Head of caudate nucleus (tissue), 42 donors: Measurements from ENCODE around the gene STX18.
"Not testable (repeated sequence)": the region's sequence is repeated elsewhere in the genome, so short reads cannot be mapped to it uniquely, and the experiment has no call there.

Experiments
- DNase-seq, 42 donors: peaks; one replicate each; pipeline versions ENCODE4 v3.0.0 to v3.0.0-alpha.2; 2020 to 2021; ENCODE audit warnings: mixed read lengths in 7 of 42
- intact Hi-C: fragments of 100-400 bp; cut with DNase I; formaldehyde crosslinking; loops from one replicate; pipeline ENCODE4 v1.15.0; 2022

Gene STX18

DNA sequence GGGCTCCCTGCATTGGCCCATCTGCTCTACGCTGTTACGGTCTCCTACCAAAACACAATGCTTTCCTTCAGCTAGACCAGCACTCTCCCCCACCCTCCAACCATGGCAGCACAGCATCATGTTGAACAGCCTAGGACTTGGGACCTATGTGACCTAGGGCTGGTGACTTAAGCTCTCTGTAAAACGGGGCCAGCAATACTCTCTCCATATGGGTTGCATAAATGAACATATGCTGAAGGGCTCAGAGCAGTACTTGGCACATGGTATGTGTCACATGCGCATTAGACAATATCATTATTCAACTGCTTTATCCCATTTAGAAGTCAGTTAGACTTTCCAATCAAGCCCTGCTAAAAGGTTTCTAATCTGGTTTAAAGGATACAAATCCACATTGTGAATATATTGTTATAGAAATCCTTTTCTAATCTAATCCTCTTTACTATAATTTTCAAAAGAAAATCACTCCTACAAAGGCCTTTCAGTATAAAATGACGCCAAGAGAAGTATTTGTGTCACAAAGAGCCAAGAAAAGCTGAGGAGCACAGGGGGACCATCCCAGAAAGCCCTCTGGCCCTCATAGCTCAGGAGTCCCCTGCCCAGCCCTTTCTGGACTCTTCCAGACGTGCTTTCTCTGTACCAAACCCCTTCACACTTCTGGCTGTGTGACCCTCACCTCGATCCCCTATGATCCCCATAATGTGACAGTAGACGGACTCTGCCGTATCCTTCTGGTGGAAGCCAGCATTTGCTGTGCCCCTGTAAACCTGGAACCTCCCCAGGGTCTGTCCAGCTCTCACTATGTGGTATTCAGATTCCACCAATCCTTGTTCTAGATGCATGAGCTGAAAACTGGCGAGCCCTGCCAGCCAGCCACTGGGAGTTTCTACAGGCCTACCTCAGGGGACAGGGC is 112.6 kb downstream of the STX18 start:
- intact Hi-C loops, result no loop called here
- peak in 4 of 42 donors; percentile 20 to 56 (median 32) for DNase-seq

DNA sequence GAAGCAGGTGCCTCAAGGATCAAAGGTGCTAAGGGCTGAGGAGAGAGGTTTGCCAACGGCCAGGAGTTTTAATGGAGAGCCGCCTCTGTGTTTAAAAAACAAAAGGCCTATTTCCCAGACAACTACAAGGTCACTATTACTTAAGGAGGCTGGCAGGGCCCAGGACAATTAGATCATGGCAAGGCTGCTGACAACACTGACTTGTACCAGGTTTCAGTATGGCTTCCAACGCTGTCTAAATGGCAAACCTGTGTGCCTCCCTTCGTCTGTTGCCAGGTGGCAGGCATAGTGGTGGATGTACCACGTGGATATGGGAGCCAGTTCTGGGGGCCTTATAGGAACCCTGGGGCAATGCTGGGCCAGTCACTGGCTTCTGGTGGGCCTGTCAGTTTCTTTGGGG is 114.0 kb downstream of the STX18 start:
- DNase-seq, result peak in 1 of 42 donors; percentile 33

DNA sequence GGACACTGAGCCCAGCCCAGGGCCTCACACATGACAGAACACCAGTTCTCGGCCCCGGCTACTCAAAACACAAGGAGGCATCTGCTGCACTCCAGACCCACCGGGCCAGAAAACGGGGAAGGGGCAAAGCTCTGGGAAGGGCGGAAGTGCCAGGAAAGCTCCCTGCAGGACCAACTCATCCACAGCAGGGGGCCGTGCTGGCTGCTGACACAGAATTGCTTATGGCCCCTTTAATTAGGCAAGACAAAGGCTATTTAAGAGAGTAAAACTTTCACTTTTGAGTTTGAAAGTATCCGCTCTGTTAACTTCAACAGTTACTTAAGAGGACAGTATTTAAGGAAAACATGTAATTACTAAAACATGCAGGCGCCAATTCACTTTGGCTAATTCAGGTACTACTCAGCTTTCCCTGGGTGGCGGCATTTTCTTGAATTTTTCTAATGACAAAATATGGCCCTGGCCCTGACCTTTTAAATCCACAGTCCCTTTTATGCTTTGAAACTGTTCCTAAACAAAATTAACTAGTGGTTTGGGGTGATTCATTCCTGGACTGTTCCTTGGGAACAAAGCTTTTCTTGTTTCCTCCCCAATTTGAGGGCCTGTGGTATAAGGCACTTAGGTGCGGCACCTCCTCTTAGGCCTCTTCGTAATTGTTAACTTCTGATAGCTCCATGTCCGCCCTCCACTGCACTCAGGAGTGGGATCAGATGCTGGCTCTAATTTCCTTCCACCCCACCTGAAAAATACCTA is 114.6 kb downstream of the STX18 start:
- intact Hi-C loops, result no loop called here
- DNase-seq, result peak in 2 of 42 donors; percentile 27 to 57

More for the DNA sequence above, 114.0 kb downstream of the STX18 start:
- intact Hi-C loops, result no loop called here

DNA sequence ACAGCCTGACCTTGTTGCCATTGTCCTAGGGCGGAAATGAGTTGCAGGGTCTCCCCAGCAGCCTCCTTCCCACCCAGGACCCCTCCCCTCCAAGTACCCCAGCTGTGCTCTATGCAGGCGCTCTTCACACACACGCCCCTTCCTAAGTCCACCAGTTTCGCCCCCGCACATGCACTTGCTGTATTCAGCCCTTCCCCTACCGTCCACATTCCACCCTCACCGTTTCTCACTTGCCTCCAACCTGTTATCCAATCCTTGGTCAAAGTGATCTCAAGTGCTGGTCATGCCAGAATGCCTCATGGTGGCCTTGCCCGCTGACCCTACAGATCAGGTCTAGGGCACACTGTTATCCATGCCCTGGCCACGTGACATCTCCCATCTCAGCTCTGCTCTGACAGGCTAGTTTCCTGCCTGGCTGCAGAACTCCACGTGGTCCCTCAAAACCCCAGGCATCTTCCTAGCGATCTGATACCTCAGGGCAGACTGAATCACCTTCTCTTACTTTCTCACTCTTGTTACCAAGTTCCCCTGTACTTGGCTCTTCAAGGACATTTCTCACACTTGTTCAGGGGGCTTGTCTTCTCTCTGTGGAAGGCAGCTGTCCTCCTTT is 115.2 kb downstream of the STX18 start:
- intact Hi-C loops, result no loop called here
- peak in 2 of 42 donors; percentile 12 to 32 for DNase-seq

GRCh38 chr4:4425696-4426095 is 116.2 kb downstream of the STX18 start:
- DNase-seq, result peak in 4 of 42 donors; percentile 1 to 35 (median 22)
- intact Hi-C loops, result no loop called here

GRCh38 chr4:4425119-4425690 is 116.6 kb downstream of the STX18 start:
- intact Hi-C loops, result no loop called here
- peak in 4 of 42 donors; percentile 4 to 32 (median 12) for DNase-seq

- peak in 2 of 42 donors; percentile 4 to 19 for DNase-seq
- intact Hi-C loops, result no loop called here
Observed at GRCh38 chr4:4424499-4425115, 117.2 kb downstream of the STX18 start.

- intact Hi-C loops, result no loop called here
- peak in 7 of 42 donors; percentile 5 to 57 (median 40) for DNase-seq
Observed at GRCh38 chr4:4423706-4424498, 117.9 kb downstream of the STX18 start.

GRCh38 chr4:4422856-4423499 is 118.9 kb downstream of the STX18 start:
- intact Hi-C loops, result no loop called here
- peak in 5 of 42 donors; percentile 25 to 54 (median 41) for DNase-seq

DNA sequence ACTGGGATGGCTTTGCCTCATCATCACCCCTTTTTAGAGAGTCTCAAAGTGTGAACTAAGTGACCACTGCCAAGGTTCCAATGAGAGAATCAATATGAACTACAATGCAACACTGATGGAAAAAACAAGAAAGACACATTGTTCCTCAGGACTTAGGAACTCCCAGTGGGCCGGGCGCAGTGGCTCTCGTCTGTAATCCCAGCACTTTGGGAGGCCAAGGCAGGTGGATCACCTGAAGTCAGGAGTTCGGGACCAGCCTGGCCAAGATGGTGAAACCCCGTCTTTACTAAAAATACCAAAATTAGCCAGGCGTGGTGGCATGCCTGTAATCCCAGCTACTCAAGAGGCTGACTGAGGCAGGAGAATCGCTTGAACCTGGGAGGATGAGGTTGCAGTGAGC is 119.7 kb downstream of the STX18 start:
- intact Hi-C loops, result not testable (repeated sequence)
- peak in 1 of 42 donors; percentile 27 for DNase-seq

DNA sequence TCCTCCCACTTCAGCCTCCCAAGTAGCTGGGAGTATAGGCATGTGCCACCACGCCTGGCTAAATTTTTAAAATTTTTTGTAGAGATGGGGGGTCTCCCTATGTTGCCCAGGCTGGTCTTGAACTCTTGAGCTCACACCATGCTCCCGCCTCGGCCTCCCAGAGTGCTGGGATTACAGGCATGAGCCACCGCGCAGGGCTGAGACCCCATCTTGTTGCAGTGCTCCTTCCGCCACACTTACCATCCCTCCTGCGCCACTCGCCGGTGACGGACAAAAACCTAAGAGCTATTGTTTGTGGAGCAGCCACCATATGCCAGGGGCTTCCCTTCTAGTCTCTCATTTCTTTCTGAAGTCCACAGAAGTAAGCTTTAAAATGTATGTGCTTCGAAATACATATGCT is 120.5 kb downstream of the STX18 start:
- peak in 4 of 42 donors; percentile 5 to 22 (median 22) for DNase-seq
- intact Hi-C loops, result no loop called here

GRCh38 chr4:4420421-4420820 is 121.4 kb downstream of the STX18 start:
- DNase-seq, result peak in 2 of 42 donors; percentile 1 to 25
- intact Hi-C loops, result no loop called here

- intact Hi-C loops, result no loop called here
- DNase-seq, result peak in 2 of 42 donors; percentile 1 to 2
Observed at GRCh38 chr4:4419896-4420295, 122.0 kb downstream of the STX18 start.

- DNase-seq, result peak in 5 of 42 donors; percentile 9 to 42 (median 18)
- intact Hi-C loops, result no loop called here
Observed at GRCh38 chr4:4418676-4419390, 123.0 kb downstream of the STX18 start.

- intact Hi-C loops, result no loop called here
- DNase-seq, result peak in 6 of 42 donors; percentile 11 to 35 (median 20)
Observed at GRCh38 chr4:4417886-4418285, 124.0 kb downstream of the STX18 start.

DNA sequence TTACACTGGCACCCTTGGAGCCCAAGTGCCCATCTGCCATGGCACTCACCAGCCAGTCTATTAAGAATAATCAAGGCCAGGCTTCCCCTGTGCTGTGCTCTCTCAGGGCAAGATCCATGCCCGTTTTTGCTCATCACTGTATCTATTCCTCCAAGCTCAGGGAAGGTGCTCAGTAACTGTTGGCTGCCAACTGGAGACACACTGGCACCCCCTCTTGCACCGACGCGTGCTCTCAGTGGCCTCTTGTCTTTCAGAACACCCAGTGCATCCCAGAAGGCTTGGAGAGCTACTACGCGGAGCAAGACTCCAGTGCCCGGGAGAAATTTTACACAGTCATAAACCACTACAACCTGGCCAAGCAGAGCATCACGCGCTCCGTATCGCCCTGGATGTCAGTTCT is 124.9 kb downstream of the STX18 start:
- intact Hi-C loops, result no loop called here
- peak in 6 of 42 donors; percentile 2 to 19 (median 14) for DNase-seq
